ENCODE measurements around the gene NPAS3.

Gene NPAS3

GRCh38 chr14:33282331-33283230, 343.9 kb downstream of the NPAS3 start:
- no peak for TF ChIP-seq CTCF (IDR thresholded peaks at IDR 0.05; ENCODE audit: low read depth, low read length)

GRCh38 chr14:33285902-33286700, 347.4 kb downstream of the NPAS3 start:
- no peak for TF ChIP-seq CTCF (IDR thresholded peaks at IDR 0.05; ENCODE audit: low read depth, low read length)
- H3K4me3 ChIP-seq (ENCODE audit: low read depth, low read length), result no peak overlapping the region

More at GRCh38 chr14:33282331-33283230, 343.9 kb downstream of the NPAS3 start:
- no peak overlapping the region for H3K4me3 ChIP-seq (ENCODE audit: low read depth, low read length)

GRCh38 chr14:33287189-33287588, 348.5 kb downstream of the NPAS3 start:
- TF ChIP-seq CTCF (IDR thresholded peaks at IDR 0.05; ENCODE audit: low read depth, low read length), result no peak

GRCh38 chr14:33290641-33291040, 352.0 kb downstream of the NPAS3 start:
- TF ChIP-seq CTCF (IDR thresholded peaks at IDR 0.05; ENCODE audit: low read depth, low read length), result no peak
- no peak overlapping the region for H3K4me3 ChIP-seq (ENCODE audit: low read depth, low read length)

More at GRCh38 chr14:33287189-33287588, 348.5 kb downstream of the NPAS3 start:
- H3K4me3 ChIP-seq (ENCODE audit: low read depth, low read length), result no peak overlapping the region

GRCh38 chr14:33291529-33292104, 352.9 kb downstream of the NPAS3 start:
- TF ChIP-seq CTCF (IDR thresholded peaks at IDR 0.05; ENCODE audit: low read depth, low read length), result no peak

GRCh38 chr14:33294419-33294818, 355.7 kb downstream of the NPAS3 start:
- no peak overlapping the region for H3K4me3 ChIP-seq (ENCODE audit: low read depth, low read length)
- no peak for TF ChIP-seq CTCF (IDR thresholded peaks at IDR 0.05; ENCODE audit: low read depth, low read length)

More at GRCh38 chr14:33291529-33292104, 352.9 kb downstream of the NPAS3 start:
- H3K4me3 ChIP-seq (ENCODE audit: low read depth, low read length), result no peak overlapping the region

All from WI38 (cell line).